KBM-7 (cell line): ENCODE results near the gene NAA25.

Source experiments
- DNase-seq: peaks from one replicate; pipeline ENCODE4 v3.0.0-alpha.2; 2015
- in situ Hi-C: fragments of 300-500 bp; cut with MboI; formaldehyde crosslinking; loops from 2 replicates; pipeline ENCODE4 v1.14.3; 2020; ENCODE audit warnings: low sequenced_read_pairs, low pct_unique_long_range_greater_than_20kb, mixed read lengths

Gene NAA25

GRCh38 chr12:111993292-111994150, 115.1 kb downstream of the NAA25 start:
- in situ Hi-C loops = no loop called here
- DNase-seq = no peak

GRCh38 chr12:111992464-111992863, 116.1 kb downstream of the NAA25 start:
- no peak for DNase-seq
- in situ Hi-C loops = no loop called here

- in situ Hi-C loops = no loop called here
- no peak for DNase-seq
These were observed 116.6 kb downstream of the NAA25 start for GRCh38 chr12:111991946-111992345.

GRCh38 chr12:111991535-111991934, 117.0 kb downstream of the NAA25 start:
- no peak for DNase-seq
- in situ Hi-C loops = no loop called here

- in situ Hi-C loops = no loop called here
- no peak for DNase-seq
These were observed 123.8 kb downstream of the NAA25 start for GRCh38 chr12:111984820-111985219.

- no peak for DNase-seq
- in situ Hi-C loops = no loop called here
These were observed 126.6 kb downstream of the NAA25 start for GRCh38 chr12:111981987-111982386.

GRCh38 chr12:111980598-111980997, 128.0 kb downstream of the NAA25 start:
- no peak for DNase-seq
- in situ Hi-C loops = no loop called here

GRCh38 chr12:111978545-111978944, 130.0 kb downstream of the NAA25 start:
- peak; percentile 5 for DNase-seq
- in situ Hi-C loops = no loop called here

- in situ Hi-C loops = no loop called here
- no peak for DNase-seq
These were observed 131.7 kb downstream of the NAA25 start for GRCh38 chr12:111976860-111977259.
